Esophagus squamous epithelium (tissue), 5 donors: ENCODE results near the gene RNF223. TPM values are rescaled to one million over a fixed set of nuclear protein-coding genes. Genes with fewer than 3 reads are reported as not detected.

ENCODE experiments used
- DNase-seq: peaks from one replicate; lab custom pipeline; 2025; lab: John Stamatoyannopoulos, UW
- H3K27ac ChIP-seq, 4 donors: fragments of 200-600 bp; sonication (generic); one replicate each; pipeline ENCODE4 v1.5.1; 2016 to 2019; ENCODE audit warnings: mild to moderate bottlenecking in 1 of 4
- H3K27me3 ChIP-seq, 4 donors: fragments of 200-600 bp; sonication (generic); 1 replicate in 3 of 4; 2 replicates in 1 of 4; pipeline versions ENCODE4 v1.5.1 to v1.6.0; 2017 to 2021; ENCODE audit warnings: antibody characterized with exemption in 1 of 4
- H3K36me3 ChIP-seq, 3 donors: fragments of 200-600 bp; sonication (generic); one replicate each; pipeline ENCODE4 v1.5.1; 2016 to 2019
- H3K4me1 ChIP-seq, 3 donors: fragments of 200-600 bp; sonication (generic); one replicate each; pipeline ENCODE4 v1.5.1; 2017 to 2019
- H3K4me3 ChIP-seq, 4 donors: fragments of 200-600 bp; sonication (generic); 1 replicate in 3 of 4; 2 replicates in 1 of 4; pipeline ENCODE4 v1.5.1; 2016 to 2019; ENCODE audit warnings: mild to moderate bottlenecking in 2 of 4, moderate library complexity in 1 of 4
- H3K9me3 ChIP-seq, 3 donors: fragments of 200-600 bp; sonication (generic); one replicate each; pipeline ENCODE4 v1.5.1; 2016 to 2019
- POLR2A ChIP-seq, 4 donors: fragments of 450-650 bp; IDR thresholded peaks; one replicate each; pipeline ENCODE4 v1.6.1; 2017; ENCODE audit warnings: antibody characterized with exemption in 4 of 4, mild to moderate bottlenecking in 4 of 4, moderate library complexity in 3 of 4
- WGBS, 2 donors: methylation state at CpG; one replicate each; pipeline ENCODE4 v1.1.5; 2018; 5-methylcytosine and 5-hydroxymethylcytosine counted together
- intact Hi-C: fragments of 100-400 bp; cut with DNase I; formaldehyde crosslinking; loops from one replicate; pipeline ENCODE4 v1.15.0; 2022
- total RNA-seq, 4 donors: library from RNA; depleted of rRNA; stranded (reverse); fragments of >200 nt; gene quantifications; one replicate each; pipeline ENCODE4 v1.1.0, GENCODE V29; 2016
- TF ChIP-seq, protein P1 (sequence below), 6 experiments: fragments of 450-650 bp in 4 of 6; fragments of 200-600 bp in 2 of 6; sonication (generic) in 2 of 6; IDR thresholded peaks; one replicate each; pipeline ENCODE4 v1.5.1; 2016 to 2019; ENCODE audit warnings: antibody characterized with exemption in 6 of 6, mild to moderate bottlenecking in 4 of 6, moderate library complexity in 4 of 6
- donor health status: DM: yes; HTN: yes; CAD: no.

The RNF223 gene
- total RNA-seq, 4 donors from 2014 or later: 11.8 to 25.3 (median 12.3) TPM

DNA sequence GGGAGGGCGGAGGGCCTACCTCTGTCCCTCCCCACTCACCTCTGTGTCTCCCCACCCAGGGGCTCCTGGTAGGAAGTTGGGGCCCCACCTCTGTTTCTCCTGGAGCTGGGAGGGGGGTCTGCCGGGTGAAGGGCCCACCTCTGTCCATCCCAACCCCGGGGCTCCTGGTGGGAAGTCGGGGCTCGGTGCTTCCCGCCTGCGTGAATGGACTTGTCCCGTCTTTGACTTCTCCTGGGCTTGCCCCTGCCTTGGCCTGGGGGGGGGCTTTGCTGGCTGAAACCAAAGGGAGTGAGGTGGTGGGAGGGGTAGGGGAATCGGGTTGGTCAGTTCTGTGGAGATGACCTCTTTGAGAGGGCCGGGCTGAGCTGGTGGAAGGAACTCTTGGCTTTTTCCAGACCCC, 48.4 kb downstream of the RNF223 start:
- WGBS, 2 donors: 60% methylated on average over 1 of the region's 10 CpGs; no CpG with 5 or more reads in 1 of the 2 donors
- no peaks in the 10 kb centered on the region for H3K9me3 ChIP-seq
- intact Hi-C loops: no loop called here
- no peak for DNase-seq
- H3K36me3 ChIP-seq: peaks cover 0 to 6% (median 0%) of the 10 kb centered on the region in 3 donors
- H3K4me3 ChIP-seq: peak overlapping the region in 2 of 4 donors; percentile 35 to 57
- H3K27me3 ChIP-seq: peaks cover 0 to 6% (median 0%) of the 10 kb centered on the region in 4 donors
- H3K27ac ChIP-seq: peak overlapping the region in 3 of 4 donors; percentile 65 to 79 (median 73)
- TF ChIP-seq, protein P1, sequence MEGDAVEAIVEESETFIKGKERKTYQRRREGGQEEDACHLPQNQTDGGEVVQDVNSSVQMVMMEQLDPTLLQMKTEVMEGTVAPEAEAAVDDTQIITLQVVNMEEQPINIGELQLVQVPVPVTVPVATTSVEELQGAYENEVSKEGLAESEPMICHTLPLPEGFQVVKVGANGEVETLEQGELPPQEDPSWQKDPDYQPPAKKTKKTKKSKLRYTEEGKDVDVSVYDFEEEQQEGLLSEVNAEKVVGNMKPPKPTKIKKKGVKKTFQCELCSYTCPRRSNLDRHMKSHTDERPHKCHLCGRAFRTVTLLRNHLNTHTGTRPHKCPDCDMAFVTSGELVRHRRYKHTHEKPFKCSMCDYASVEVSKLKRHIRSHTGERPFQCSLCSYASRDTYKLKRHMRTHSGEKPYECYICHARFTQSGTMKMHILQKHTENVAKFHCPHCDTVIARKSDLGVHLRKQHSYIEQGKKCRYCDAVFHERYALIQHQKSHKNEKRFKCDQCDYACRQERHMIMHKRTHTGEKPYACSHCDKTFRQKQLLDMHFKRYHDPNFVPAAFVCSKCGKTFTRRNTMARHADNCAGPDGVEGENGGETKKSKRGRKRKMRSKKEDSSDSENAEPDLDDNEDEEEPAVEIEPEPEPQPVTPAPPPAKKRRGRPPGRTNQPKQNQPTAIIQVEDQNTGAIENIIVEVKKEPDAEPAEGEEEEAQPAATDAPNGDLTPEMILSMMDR (IDR thresholded peaks at IDR 0.05): no peak
- TF ChIP-seq POLR2A (IDR thresholded peaks at IDR 0.05): no peak
- H3K4me1 ChIP-seq: peaks cover 25 to 63% (median 46%) of the 10 kb centered on the region in 3 donors

DNA sequence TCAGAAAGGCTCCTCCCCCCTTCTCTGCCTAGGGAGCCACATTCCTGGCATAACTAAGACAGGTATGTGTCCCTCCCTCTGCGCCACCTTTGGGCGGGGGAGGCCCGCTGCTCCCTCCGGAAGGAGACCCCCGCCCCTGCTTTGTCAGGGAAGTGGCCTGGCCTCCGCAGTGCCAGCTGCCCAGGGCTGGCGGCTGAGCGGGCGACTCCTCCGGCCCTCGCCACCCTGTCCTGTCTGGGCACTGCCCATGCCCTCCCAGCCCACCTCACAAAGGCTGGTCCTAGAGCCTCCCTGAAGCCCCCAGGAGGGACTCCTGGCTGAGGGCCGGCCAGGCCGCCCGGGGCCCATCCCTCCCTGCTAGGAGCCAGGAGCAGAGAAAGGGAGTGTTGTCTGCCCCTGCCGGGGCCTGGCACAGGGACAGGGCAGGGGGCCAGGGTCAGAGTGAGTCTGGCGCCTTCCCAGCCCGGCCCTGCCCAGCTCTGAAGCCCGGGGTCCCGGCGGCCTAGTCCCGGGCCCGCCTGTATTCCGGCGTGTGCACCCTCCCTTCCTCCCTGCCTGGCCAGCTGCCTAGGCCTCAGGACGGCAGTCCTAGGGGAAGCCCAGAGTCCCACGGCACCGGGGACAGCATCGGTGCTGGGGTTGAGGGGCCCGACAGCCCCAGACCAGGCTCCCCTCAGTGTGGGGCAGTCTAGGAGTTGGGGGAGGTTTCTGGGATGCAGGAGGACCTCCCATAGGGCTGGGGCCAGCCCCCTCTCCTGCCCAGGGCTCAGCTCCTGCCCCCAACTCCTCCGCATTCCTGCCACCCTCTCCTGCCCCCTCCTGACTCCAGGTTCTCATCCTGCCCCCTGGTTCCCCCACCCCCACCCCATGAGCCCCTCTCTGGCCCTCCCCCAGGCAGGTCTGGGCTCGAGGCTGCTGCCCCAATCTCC, 49.1 kb downstream of the RNF223 start:
- 0% methylated on average over 1 of the region's 31 CpGs; no CpG with 5 or more reads in 1 of the 2 donors for WGBS, 2 donors
- Histone ChIP-seq H3K9me3 (no peaks in the 10 kb centered on the region), H3K36me3 (peaks cover 0 to 6% (median 0%) of the 10 kb centered on the region in 3 donors), H3K27me3 (peaks cover 0 to 11% (median 0%) of the 10 kb centered on the region in 4 donors), H3K27ac (peak overlapping the region; percentile 65 to 79 (median 72)), H3K4me1 (peaks cover 32 to 70% (median 47%) of the 10 kb centered on the region in 3 donors), H3K4me3 (peak overlapping the region; percentile 8 to 57 (median 24))
- no peak for DNase-seq
- TF ChIP-seq POLR2A (IDR thresholded peaks at IDR 0.05): peak in 1 of 4 donors; percentile 35
- TF ChIP-seq, protein P1 (IDR thresholded peaks at IDR 0.05): no peak
- intact Hi-C loops: no loop called here

DNA sequence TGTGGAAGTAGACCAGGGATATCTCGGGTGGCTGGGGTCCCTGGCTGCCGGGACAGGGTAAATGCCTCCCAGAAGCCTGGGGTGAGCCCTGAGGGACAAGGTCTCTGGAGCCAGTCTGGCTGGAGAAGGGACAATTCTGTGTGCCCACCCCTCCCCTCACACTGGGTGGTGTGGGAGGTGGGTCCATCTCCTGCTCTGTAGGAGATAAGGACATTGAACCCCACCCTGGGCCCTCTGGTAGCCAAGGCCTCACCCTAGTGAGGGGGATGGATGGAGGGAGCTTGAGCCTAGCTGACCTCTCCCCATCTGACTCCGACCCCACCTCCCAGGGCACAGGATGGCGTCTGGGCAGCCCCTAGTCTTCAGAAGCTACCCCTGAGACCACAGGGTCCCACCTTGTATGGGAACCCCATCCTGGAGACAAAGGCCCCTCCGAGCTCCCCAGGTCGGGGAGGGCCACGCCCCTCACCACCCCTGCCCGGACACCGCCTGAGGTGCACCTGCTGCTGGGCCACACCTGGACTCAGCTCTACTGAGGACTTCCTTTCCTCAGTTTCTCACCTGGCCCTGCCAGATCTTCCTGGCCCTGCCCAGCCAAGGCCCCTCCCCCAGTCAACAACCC, 49.8 kb downstream of the RNF223 start:
- Histone ChIP-seq H3K36me3 (peaks cover 0 to 6% (median 0%) of the 10 kb centered on the region in 3 donors), H3K4me3 (peak overlapping the region in 3 of 4 donors; percentile 8 to 57 (median 35)), H3K27ac (peak overlapping the region; percentile 65 to 79 (median 72)), H3K27me3 (peaks cover 0 to 11% (median 0%) of the 10 kb centered on the region in 4 donors), H3K9me3 (no peaks in the 10 kb centered on the region), H3K4me1 (peaks cover 32 to 70% (median 47%) of the 10 kb centered on the region in 3 donors)
- TF ChIP-seq POLR2A (IDR thresholded peaks at IDR 0.05): no peak
- WGBS, 2 donors: 41 to 61% methylated on average over 7 of the region's 9 CpGs
- DNase-seq: no peak
- intact Hi-C loops: no loop called here

DNA sequence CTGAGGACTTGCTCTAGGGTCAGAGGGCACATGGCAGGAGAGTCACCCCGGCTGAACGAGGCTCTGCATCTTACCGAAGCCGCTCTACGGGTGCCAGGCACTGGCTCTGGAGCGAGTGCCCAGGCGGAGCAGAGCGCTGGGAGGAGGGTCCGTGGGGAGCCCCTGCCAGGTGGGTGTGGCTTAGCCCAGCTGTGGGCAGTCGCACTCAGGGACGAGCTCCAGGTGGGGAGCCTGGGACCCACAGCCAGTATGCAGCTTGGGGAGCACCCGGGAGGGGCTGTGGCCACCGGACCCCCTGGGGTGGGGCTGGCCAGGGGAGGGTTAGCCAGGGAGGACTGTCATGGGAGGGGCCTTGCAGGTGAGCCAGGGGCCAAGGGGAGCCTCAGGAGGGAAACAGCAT, 50.4 kb downstream of the RNF223 start:
- TF ChIP-seq, protein P1 (IDR thresholded peaks at IDR 0.05): no peak
- no peak for TF ChIP-seq POLR2A (IDR thresholded peaks at IDR 0.05)
- Histone ChIP-seq H3K4me1 (peaks cover 36 to 75% (median 47%) of the 10 kb centered on the region in 3 donors), H3K27me3 (peaks cover 0 to 11% (median 0%) of the 10 kb centered on the region in 4 donors), H3K9me3 (no peaks in the 10 kb centered on the region), H3K36me3 (peaks cover 0 to 6% (median 0%) of the 10 kb centered on the region in 3 donors), H3K27ac (no peak overlapping the region), H3K4me3 (no peak overlapping the region)
- WGBS, 2 donors: 52 to 60% methylated on average over 8 to 10 of the region's 13 CpGs
- intact Hi-C loops: no loop called here
- DNase-seq: no peak

DNA sequence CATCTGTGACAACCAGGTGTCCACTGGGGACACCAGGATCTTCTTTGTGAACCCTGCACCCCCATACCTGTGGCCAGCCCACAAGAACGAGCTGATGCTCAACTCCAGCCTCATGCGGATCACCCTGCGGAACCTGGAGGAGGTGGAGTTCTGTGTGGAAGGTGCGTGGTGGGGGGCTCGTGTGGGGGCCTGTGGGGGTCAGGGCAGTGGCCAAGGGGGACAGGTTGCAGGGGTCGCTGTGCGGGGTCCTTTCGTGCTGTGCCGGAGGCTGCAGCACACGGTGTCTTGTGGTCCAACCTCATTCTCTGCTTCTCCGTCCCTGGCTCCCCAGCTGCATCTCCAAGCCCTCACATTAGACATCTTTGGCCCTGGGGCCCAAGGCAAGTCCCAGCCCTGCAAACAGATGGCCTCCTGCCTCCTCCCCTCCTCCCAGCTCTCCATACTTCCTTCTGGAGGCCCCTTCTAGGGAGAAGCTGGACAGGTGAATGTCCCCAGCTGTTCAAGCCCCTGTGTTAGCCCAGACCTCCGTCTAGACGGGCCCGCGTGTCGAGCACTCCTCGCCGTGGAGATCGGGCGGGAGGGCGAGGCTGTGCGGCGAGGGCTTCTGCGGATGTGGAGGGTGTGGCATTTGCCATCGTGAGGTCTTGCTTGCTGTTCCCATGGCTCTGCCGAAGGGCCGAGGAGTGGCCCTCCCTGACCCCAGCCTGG, 51.6 kb downstream of the RNF223 start:
- H3K27ac ChIP-seq: no peak overlapping the region
- TF ChIP-seq POLR2A (IDR thresholded peaks at IDR 0.05): no peak
- TF ChIP-seq, protein P1 (IDR thresholded peaks at IDR 0.05): no peak
- H3K4me1 ChIP-seq: peaks cover 36 to 76% (median 47%) of the 10 kb centered on the region in 3 donors
- no peaks in the 10 kb centered on the region for H3K9me3 ChIP-seq
- WGBS, 2 donors: 0 to 67% methylated on average over 1 to 3 of the region's 27 CpGs
- intact Hi-C loops: no loop called here
- peaks cover 0 to 3% (median 0%) of the 10 kb centered on the region in 3 donors for H3K36me3 ChIP-seq
- H3K4me3 ChIP-seq: no peak overlapping the region
- DNase-seq: no peak
- H3K27me3 ChIP-seq: peaks cover 0 to 11% (median 0%) of the 10 kb centered on the region in 4 donors
